ENCODE data around the gene PON2.

DNA sequence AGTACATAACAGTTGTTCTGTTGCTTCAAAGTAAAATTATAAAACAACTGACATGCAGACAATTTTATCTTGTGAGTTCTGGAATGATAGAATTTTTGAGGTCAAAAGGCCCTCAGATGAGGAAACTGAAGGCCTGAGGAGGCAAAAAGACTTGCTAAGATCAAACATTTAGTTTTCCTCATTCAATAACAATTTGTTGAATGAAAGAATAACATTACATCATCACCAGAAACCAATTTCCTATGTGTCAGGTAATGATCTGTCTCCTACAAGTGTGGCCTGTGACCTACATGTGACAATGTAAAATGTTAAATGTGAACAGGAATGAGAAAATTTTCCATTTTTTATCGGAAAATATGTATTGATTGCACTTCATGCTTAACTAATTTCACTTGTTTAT lies 34.4 kb upstream of the PON2 start:
- TF ChIP-seq, protein P1, sequence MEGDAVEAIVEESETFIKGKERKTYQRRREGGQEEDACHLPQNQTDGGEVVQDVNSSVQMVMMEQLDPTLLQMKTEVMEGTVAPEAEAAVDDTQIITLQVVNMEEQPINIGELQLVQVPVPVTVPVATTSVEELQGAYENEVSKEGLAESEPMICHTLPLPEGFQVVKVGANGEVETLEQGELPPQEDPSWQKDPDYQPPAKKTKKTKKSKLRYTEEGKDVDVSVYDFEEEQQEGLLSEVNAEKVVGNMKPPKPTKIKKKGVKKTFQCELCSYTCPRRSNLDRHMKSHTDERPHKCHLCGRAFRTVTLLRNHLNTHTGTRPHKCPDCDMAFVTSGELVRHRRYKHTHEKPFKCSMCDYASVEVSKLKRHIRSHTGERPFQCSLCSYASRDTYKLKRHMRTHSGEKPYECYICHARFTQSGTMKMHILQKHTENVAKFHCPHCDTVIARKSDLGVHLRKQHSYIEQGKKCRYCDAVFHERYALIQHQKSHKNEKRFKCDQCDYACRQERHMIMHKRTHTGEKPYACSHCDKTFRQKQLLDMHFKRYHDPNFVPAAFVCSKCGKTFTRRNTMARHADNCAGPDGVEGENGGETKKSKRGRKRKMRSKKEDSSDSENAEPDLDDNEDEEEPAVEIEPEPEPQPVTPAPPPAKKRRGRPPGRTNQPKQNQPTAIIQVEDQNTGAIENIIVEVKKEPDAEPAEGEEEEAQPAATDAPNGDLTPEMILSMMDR (IDR thresholded peaks at IDR 0.05), result no peak
- no peak for TF ChIP-seq POLR2A (IDR thresholded peaks at IDR 0.05)

Data from body of pancreas (tissue), 4 donors.